Measurements from ENCODE around the gene GSK3B. TPM values are rescaled to one million over a fixed set of nuclear protein-coding genes. Genes with fewer than 3 reads are reported as not detected.
"Not testable (repeated sequence)": the region's sequence is repeated elsewhere in the genome, so short reads cannot be mapped to it uniquely, and the experiment has no call there.

Gene GSK3B
- total RNA-seq, 2 donors from 2014 or later = 57.3 to 59.8 TPM

DNA sequence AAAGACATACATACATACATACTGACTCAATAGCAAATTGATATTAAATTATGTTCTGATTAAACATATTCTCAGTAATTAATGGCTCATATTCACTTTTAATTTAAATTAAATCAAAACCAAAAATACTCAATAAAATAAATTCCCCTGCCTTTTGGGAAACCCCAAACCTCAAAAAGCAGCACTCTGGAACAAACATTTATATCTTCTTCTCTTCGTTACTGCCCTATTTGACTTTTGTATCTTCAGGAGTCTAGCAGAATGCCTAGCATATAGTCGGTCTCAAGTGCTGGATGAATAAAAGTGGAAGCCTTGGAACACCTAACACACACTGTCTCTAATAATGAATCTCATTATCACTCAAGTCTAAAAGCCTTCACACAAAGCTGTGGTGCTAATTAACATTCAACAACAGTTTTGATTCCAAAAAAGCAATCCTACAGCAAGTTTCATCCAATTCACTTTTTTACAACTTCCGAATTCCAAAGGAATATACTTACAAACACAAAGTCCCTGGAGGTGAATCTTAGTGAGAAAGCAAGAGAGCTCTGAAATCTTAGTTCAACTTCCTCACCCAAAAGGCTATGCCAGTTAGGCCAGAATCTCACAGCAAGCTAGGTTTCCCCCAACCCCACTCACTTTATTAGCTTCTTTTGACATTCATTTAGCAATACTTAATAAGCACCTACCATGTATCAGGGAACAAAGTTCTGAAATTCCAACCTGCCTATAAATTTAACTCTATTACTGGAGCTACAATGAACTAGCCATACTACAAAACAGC is 35.0 kb downstream of the GSK3B start:
- H3K4me3 ChIP-seq (ENCODE audit: low read length) = no peak overlapping the region
- no peaks in the 10 kb centered on the region for H3K4me1 ChIP-seq (ENCODE audit: control insufficient read depth, insufficient read depth, low read length)
- no peak overlapping the region for H3K27ac ChIP-seq (ENCODE audit: low read depth, low read length)
- TF ChIP-seq CTCF (conservative IDR thresholded peaks at IDR 0.05) = no peak
- H3K27ac Mint-ChIP-seq = peak overlapping the region; percentile 29
- H3K36me3 Mint-ChIP-seq (ENCODE audit: low read depth) = peaks cover 22% of the 10 kb centered on the region
- H3K27me3 ChIP-seq (ENCODE audit: control insufficient read depth, insufficient read depth, low read length, poor library complexity, severe bottlenecking) = no peaks in the 10 kb centered on the region
- 94 to 100% methylated on average over 1 to 3 of the region's 3 CpGs for WGBS, 2 experiments (ENCODE audit: insufficient coverage in 1 of 2, insufficient read length in 1 of 2)
- H3K36me3 ChIP-seq (ENCODE audit: control insufficient read depth, insufficient read depth, low read length) = peaks cover 10% of the 10 kb centered on the region
- H3K27me3 Mint-ChIP-seq (ENCODE audit: insufficient read depth) = no peaks in the 10 kb centered on the region
- H3K9ac ChIP-seq (ENCODE audit: extremely low read depth, low read length, poor library complexity, severe bottlenecking) = no peak overlapping the region
- no peak for DNase-seq
- no peak overlapping the region for H3K4me3 Mint-ChIP-seq
- peaks cover 8% of the 10 kb centered on the region for H3K9me3 ChIP-seq (ENCODE audit: control insufficient read depth, low read length)
- no peaks in the 10 kb centered on the region for H3K9me3 Mint-ChIP-seq
- peaks cover 20% of the 10 kb centered on the region for H3K4me1 Mint-ChIP-seq

- Mint-ChIP-seq H3K27me3 (ENCODE audit: insufficient read depth) (no peaks in the 10 kb centered on the region), H3K9me3 (peaks cover 5% of the 10 kb centered on the region), H3K4me3 (no peak overlapping the region), H3K4me1 (peaks cover 21% of the 10 kb centered on the region), H3K27ac (no peak overlapping the region), H3K36me3 (ENCODE audit: low read depth) (peaks cover 32% of the 10 kb centered on the region)
- no peak for DNase-seq
- Histone ChIP-seq H3K27me3 (ENCODE audit: control insufficient read depth, insufficient read depth, low read length, poor library complexity, severe bottlenecking) (no peaks in the 10 kb centered on the region), H3K9me3 (ENCODE audit: control insufficient read depth, low read length) (peaks cover 10% of the 10 kb centered on the region), H3K4me1 (ENCODE audit: control insufficient read depth, insufficient read depth, low read length) (no peaks in the 10 kb centered on the region), H3K9ac (ENCODE audit: extremely low read depth, low read length, poor library complexity, severe bottlenecking) (no peak overlapping the region), H3K36me3 (ENCODE audit: control insufficient read depth, insufficient read depth, low read length) (peaks cover 18% of the 10 kb centered on the region), H3K4me3 (ENCODE audit: low read length) (no peak overlapping the region), H3K27ac (ENCODE audit: low read depth, low read length) (no peak overlapping the region)
- 67 to 85% methylated on average over 1 of the region's 1 CpG for WGBS, 2 experiments (ENCODE audit: insufficient coverage in 1 of 2, insufficient read length in 1 of 2)
- no peak for TF ChIP-seq CTCF (conservative IDR thresholded peaks at IDR 0.05)
These were observed 36.6 kb downstream of the GSK3B start for GRCh38 chr3:120057626-120058025.

DNA sequence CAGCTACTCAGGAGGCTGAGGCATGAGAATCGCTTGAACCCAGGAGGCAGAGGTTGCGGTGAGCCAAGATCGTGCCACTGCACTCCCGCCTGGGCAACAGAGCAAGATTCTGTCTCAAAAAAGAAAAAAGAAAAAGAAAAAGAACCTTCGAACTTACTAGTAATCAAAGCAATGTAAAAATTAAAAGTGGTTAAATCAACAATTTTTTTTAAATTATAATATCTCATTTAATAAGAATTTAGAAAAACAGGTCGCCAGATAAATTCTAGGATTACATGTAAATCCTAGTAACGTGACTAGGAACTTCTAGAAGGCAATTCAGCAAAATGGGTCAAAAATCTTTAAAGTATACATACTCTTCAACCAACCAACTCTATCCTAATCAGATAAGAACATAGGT is 37.2 kb downstream of the GSK3B start:
- TF ChIP-seq CTCF (conservative IDR thresholded peaks at IDR 0.05) = no peak
- no peak overlapping the region for H3K27ac Mint-ChIP-seq
- peaks cover 26% of the 10 kb centered on the region for H3K4me1 Mint-ChIP-seq
- no peaks in the 10 kb centered on the region for H3K27me3 ChIP-seq (ENCODE audit: control insufficient read depth, insufficient read depth, low read length, poor library complexity, severe bottlenecking)
- H3K4me3 Mint-ChIP-seq = no peak overlapping the region
- H3K4me3 ChIP-seq (ENCODE audit: low read length) = no peak overlapping the region
- no peaks in the 10 kb centered on the region for H3K27me3 Mint-ChIP-seq (ENCODE audit: insufficient read depth)
- no peaks in the 10 kb centered on the region for H3K4me1 ChIP-seq (ENCODE audit: control insufficient read depth, insufficient read depth, low read length)
- no peak overlapping the region for H3K9ac ChIP-seq (ENCODE audit: extremely low read depth, low read length, poor library complexity, severe bottlenecking)
- H3K9me3 Mint-ChIP-seq = peaks cover 5% of the 10 kb centered on the region
- H3K36me3 Mint-ChIP-seq (ENCODE audit: low read depth) = peaks cover 32% of the 10 kb centered on the region
- H3K27ac ChIP-seq (ENCODE audit: low read depth, low read length) = no peak overlapping the region
- WGBS, 2 experiments (ENCODE audit: insufficient coverage in 1 of 2, insufficient read length in 1 of 2) = 80 to 90% methylated on average over 3 to 6 of the region's 7 CpGs
- peaks cover 10% of the 10 kb centered on the region for H3K9me3 ChIP-seq (ENCODE audit: control insufficient read depth, low read length)
- H3K36me3 ChIP-seq (ENCODE audit: control insufficient read depth, insufficient read depth, low read length) = peaks cover 18% of the 10 kb centered on the region
- DNase-seq = no peak

DNA sequence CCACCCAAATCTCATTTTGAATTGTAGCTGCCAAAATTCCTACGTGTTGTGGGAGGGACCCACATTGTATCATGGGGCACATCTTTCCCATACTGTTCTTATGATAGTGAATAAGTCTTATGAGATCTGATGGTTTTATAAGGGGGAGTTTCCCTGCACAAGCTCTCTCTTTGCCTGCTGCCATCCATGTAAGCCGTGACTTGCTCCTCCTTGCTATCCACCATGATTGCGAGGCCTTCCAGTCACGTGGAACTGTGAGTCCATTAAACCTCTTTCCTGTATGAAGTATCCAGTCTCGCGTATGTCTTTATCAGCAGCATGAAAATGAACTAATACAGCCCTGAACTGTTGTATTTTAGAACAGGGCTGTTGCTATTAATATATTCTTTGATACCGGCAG is 40.6 kb downstream of the GSK3B start:
- Mint-ChIP-seq H3K36me3 (ENCODE audit: low read depth) (peaks cover 32% of the 10 kb centered on the region), H3K4me1 (peaks cover 13% of the 10 kb centered on the region)
- not testable (repeated sequence) for H3K27ac ChIP-seq (ENCODE audit: low read depth, low read length); DNase-seq; H3K4me1 ChIP-seq (ENCODE audit: control insufficient read depth, insufficient read depth, low read length); H3K27ac Mint-ChIP-seq; H3K9me3 Mint-ChIP-seq; H3K9ac ChIP-seq (ENCODE audit: extremely low read depth, low read length, poor library complexity, severe bottlenecking); H3K4me3 Mint-ChIP-seq; H3K27me3 Mint-ChIP-seq (ENCODE audit: insufficient read depth); H3K4me3 ChIP-seq (ENCODE audit: low read length); H3K27me3 ChIP-seq (ENCODE audit: control insufficient read depth, insufficient read depth, low read length, poor library complexity, severe bottlenecking)
- Histone ChIP-seq H3K9me3 (ENCODE audit: control insufficient read depth, low read length) (peaks cover 10% of the 10 kb centered on the region), H3K36me3 (ENCODE audit: control insufficient read depth, insufficient read depth, low read length) (peaks cover 18% of the 10 kb centered on the region)
- WGBS, 2 experiments (ENCODE audit: insufficient coverage in 1 of 2, insufficient read length in 1 of 2) = 92 to 98% methylated on average over 4 to 7 of the region's 7 CpGs
